Measurements from ENCODE around the gene KLF6.

KLF6 gene

GRCh38 chr10:3774018-3774813 lies 10.8 kb downstream of the KLF6 start:
- no peaks in the 10 kb centered on the region for H3K9me3 ChIP-seq (ENCODE audit: control insufficient read depth, low read length)
- whole genome bisulfite sequencing, 2 experiments (ENCODE audit: insufficient coverage in 2 of 2): 93 to 98% methylated on average over 9 to 11 of the region's 17 CpGs
- H3K4me3 ChIP-seq (ENCODE audit: extremely low read depth, insufficient read depth, low read length, poor library complexity, severe bottlenecking): no peak overlapping the region
- H3K36me3 ChIP-seq (ENCODE audit: control insufficient read depth, insufficient read depth, low read length): peaks cover 33% of the 10 kb centered on the region
- peak overlapping the region; percentile 92 for H3K27ac ChIP-seq (ENCODE audit: low read depth, low read length, severe bottlenecking)
- peaks cover 37% of the 10 kb centered on the region for H3K4me1 ChIP-seq (ENCODE audit: control insufficient read depth, insufficient read depth, low read length, poor library complexity, severe bottlenecking)

GRCh38 chr10:3773460-3774017 lies 11.5 kb downstream of the KLF6 start:
- Histone ChIP-seq H3K27ac (ENCODE audit: low read depth, low read length, severe bottlenecking) (no peak overlapping the region), H3K9me3 (ENCODE audit: control insufficient read depth, low read length) (peaks cover 3% of the 10 kb centered on the region), H3K4me1 (ENCODE audit: control insufficient read depth, insufficient read depth, low read length, poor library complexity, severe bottlenecking) (peaks cover 30% of the 10 kb centered on the region), H3K36me3 (ENCODE audit: control insufficient read depth, insufficient read depth, low read length) (peaks cover 26% of the 10 kb centered on the region), H3K4me3 (ENCODE audit: extremely low read depth, insufficient read depth, low read length, poor library complexity, severe bottlenecking) (no peak overlapping the region)
- 94 to 100% methylated on average over 2 to 3 of the region's 10 CpGs for WGBS, 2 experiments (ENCODE audit: insufficient coverage in 2 of 2)

- Histone ChIP-seq H3K36me3 (ENCODE audit: control insufficient read depth, insufficient read depth, low read length) (peaks cover 17% of the 10 kb centered on the region), H3K4me3 (ENCODE audit: extremely low read depth, insufficient read depth, low read length, poor library complexity, severe bottlenecking) (no peak overlapping the region)
Measured at GRCh38 chr10:3772361-3773171, 12.4 kb downstream of the KLF6 start.

GRCh38 chr10:3770611-3771110 lies 14.3 kb downstream of the KLF6 start:
- no peak overlapping the region for H3K4me3 ChIP-seq (ENCODE audit: extremely low read depth, insufficient read depth, low read length, poor library complexity, severe bottlenecking)
- H3K9me3 ChIP-seq (ENCODE audit: control insufficient read depth, low read length): peaks cover 4% of the 10 kb centered on the region
- H3K27ac ChIP-seq (ENCODE audit: low read depth, low read length, severe bottlenecking): no peak overlapping the region
- H3K4me1 ChIP-seq (ENCODE audit: control insufficient read depth, insufficient read depth, low read length, poor library complexity, severe bottlenecking): peaks cover 12% of the 10 kb centered on the region
- WGBS, 2 experiments (ENCODE audit: insufficient coverage in 2 of 2): 97% methylated on average over 5 to 6 of the region's 8 CpGs
- H3K36me3 ChIP-seq (ENCODE audit: control insufficient read depth, insufficient read depth, low read length): peaks cover under 1% of the 10 kb centered on the region

More at GRCh38 chr10:3772361-3773171, 12.4 kb downstream of the KLF6 start:
- WGBS, 2 experiments (ENCODE audit: insufficient coverage in 2 of 2): 97 to 100% methylated on average over 6 to 7 of the region's 10 CpGs
- peaks cover 4% of the 10 kb centered on the region for H3K9me3 ChIP-seq (ENCODE audit: control insufficient read depth, low read length)
- no peak overlapping the region for H3K27ac ChIP-seq (ENCODE audit: low read depth, low read length, severe bottlenecking)
- peaks cover 22% of the 10 kb centered on the region for H3K4me1 ChIP-seq (ENCODE audit: control insufficient read depth, insufficient read depth, low read length, poor library complexity, severe bottlenecking)

- Histone ChIP-seq H3K4me3 (ENCODE audit: extremely low read depth, insufficient read depth, low read length, poor library complexity, severe bottlenecking) (no peak overlapping the region), H3K4me1 (ENCODE audit: control insufficient read depth, insufficient read depth, low read length, poor library complexity, severe bottlenecking) (peaks cover 8% of the 10 kb centered on the region), H3K9me3 (ENCODE audit: control insufficient read depth, low read length) (peaks cover 4% of the 10 kb centered on the region), H3K27ac (ENCODE audit: low read depth, low read length, severe bottlenecking) (no peak overlapping the region), H3K36me3 (ENCODE audit: control insufficient read depth, insufficient read depth, low read length) (no peaks in the 10 kb centered on the region)
- 88 to 100% methylated on average over 3 to 4 of the region's 4 CpGs for WGBS, 2 experiments (ENCODE audit: insufficient coverage in 2 of 2)
Measured at GRCh38 chr10:3769556-3769955, 15.5 kb downstream of the KLF6 start.

GRCh38 chr10:3766046-3766756 lies 18.8 kb downstream of the KLF6 start:
- peaks cover 4% of the 10 kb centered on the region for H3K9me3 ChIP-seq (ENCODE audit: control insufficient read depth, low read length)
- 64 to 71% methylated on average over 11 to 15 of the region's 17 CpGs for WGBS, 2 experiments (ENCODE audit: insufficient coverage in 2 of 2)
- no peak overlapping the region for H3K27ac ChIP-seq (ENCODE audit: low read depth, low read length, severe bottlenecking)
- peaks cover 37% of the 10 kb centered on the region for H3K4me1 ChIP-seq (ENCODE audit: control insufficient read depth, insufficient read depth, low read length, poor library complexity, severe bottlenecking)
- no peaks in the 10 kb centered on the region for H3K36me3 ChIP-seq (ENCODE audit: control insufficient read depth, insufficient read depth, low read length)
- no peak overlapping the region for H3K4me3 ChIP-seq (ENCODE audit: extremely low read depth, insufficient read depth, low read length, poor library complexity, severe bottlenecking)

DNA sequence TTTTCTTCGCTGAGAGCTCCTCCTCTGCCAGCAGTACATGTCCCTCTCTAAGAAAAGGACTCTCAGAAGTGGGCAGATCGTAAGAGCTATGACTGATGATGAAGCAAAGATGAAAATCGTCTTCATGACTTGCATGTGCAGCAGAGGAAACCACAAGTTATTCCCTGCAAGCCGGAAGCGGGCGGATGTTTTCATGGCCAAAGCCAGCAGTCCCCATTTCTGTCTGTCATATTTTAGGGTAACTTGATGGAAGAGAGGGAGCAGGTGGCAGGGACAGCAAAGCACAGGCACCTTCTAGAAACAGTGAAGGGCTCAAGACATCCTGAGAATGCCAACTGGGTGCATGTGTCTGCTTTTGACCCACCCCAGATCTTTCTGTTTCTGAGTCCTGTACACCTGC lies 19.9 kb downstream of the KLF6 start:
- 84 to 88% methylated on average over 6 of the region's 6 CpGs for WGBS, 2 experiments (ENCODE audit: insufficient coverage in 2 of 2)
- Histone ChIP-seq H3K4me1 (ENCODE audit: control insufficient read depth, insufficient read depth, low read length, poor library complexity, severe bottlenecking) (peaks cover 38% of the 10 kb centered on the region), H3K27ac (ENCODE audit: low read depth, low read length, severe bottlenecking) (no peak overlapping the region), H3K4me3 (ENCODE audit: extremely low read depth, insufficient read depth, low read length, poor library complexity, severe bottlenecking) (no peak overlapping the region), H3K9me3 (ENCODE audit: control insufficient read depth, low read length) (peaks cover 4% of the 10 kb centered on the region), H3K36me3 (ENCODE audit: control insufficient read depth, insufficient read depth, low read length) (no peaks in the 10 kb centered on the region)

DNA sequence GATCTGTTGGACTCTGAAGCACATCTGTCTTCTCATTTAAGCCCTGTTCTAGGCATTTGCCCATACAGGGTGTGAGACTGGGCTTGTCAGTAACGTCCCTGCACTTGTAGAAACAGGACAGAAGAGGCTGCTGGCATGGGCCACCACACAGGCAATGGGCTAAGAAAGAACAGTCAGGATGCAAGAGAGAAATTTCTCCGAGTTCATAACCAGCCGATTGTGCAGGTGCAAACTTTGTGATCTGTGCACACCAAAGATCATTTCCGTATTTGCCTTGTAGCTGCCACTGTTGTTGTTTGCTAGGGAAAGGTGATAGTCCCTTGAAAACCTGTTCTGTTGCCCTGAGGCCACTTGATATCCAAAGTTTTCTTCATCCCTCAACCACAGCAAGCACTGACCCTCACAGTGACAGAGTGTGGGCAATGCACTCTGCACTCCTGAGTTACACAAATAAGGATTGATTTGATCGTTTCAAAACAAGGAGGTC lies 20.3 kb downstream of the KLF6 start:
- 94 to 96% methylated on average over 3 to 5 of the region's 5 CpGs for WGBS, 2 experiments (ENCODE audit: insufficient coverage in 2 of 2)
- H3K27ac ChIP-seq (ENCODE audit: low read depth, low read length, severe bottlenecking): no peak overlapping the region

DNA sequence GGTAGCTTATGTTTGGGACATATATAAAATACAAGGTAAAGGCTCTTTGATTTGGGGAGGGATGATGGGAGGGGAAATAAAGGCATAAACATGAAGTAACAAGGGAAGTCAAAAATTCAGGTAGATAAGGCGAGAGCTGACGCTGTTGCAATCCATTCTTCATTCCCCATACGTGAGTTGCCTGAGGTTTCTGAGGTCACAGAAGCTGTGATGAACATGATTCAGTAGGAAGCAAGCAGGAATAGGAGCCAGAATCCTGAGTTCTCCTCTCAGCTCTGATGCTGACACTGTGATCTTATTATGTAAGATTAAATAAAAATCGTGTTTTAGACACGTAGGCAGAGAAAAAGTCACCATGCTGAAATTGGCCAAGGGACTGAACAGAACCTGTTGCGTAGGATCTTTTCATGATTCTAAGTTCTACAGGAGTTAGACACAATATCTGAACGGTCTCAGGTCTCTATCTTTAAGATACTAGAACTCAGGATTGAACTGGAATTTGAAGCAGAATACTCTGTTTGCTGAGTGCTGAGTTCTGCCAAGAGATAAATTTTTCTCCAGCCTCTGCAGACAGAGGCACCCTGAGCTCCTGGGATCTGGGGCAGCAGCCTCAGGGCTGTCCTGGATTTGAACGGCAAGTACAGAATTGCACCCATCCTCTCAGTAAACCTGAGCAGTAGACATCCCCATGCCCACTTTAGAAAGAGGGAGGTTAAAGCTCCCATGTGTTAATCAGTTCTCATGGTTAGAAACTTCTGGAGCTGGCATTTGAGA lies 21.0 kb downstream of the KLF6 start:
- Histone ChIP-seq H3K4me3 (ENCODE audit: extremely low read depth, insufficient read depth, low read length, poor library complexity, severe bottlenecking) (no peak overlapping the region), H3K36me3 (ENCODE audit: control insufficient read depth, insufficient read depth, low read length) (no peaks in the 10 kb centered on the region), H3K4me1 (ENCODE audit: control insufficient read depth, insufficient read depth, low read length, poor library complexity, severe bottlenecking) (peaks cover 38% of the 10 kb centered on the region), H3K27ac (ENCODE audit: low read depth, low read length, severe bottlenecking) (no peak overlapping the region), H3K9me3 (ENCODE audit: control insufficient read depth, low read length) (peaks cover 4% of the 10 kb centered on the region)
- WGBS, 2 experiments (ENCODE audit: insufficient coverage in 2 of 2): 83 to 87% methylated on average over 8 of the region's 8 CpGs

More for the DNA sequence above, 20.3 kb downstream of the KLF6 start:
- Histone ChIP-seq H3K4me1 (ENCODE audit: control insufficient read depth, insufficient read depth, low read length, poor library complexity, severe bottlenecking) (peaks cover 38% of the 10 kb centered on the region), H3K36me3 (ENCODE audit: control insufficient read depth, insufficient read depth, low read length) (no peaks in the 10 kb centered on the region), H3K4me3 (ENCODE audit: extremely low read depth, insufficient read depth, low read length, poor library complexity, severe bottlenecking) (no peak overlapping the region), H3K9me3 (ENCODE audit: control insufficient read depth, low read length) (peaks cover 4% of the 10 kb centered on the region)

Data from mesodermal cell (in vitro differentiated cells).